K562 (cell line): ENCODE measurements around the gene MVD. TPM values are rescaled to one million over a fixed set of nuclear protein-coding genes. Genes with fewer than 3 reads are reported as not detected.

Experiments used
- ARID1B ChIP-seq: fragments of 450-650 bp; IDR thresholded peaks from 2 replicates; pipeline ENCODE4 v1.6.1; 2016; ENCODE audit warnings: antibody characterized with exemption, mild to moderate bottlenecking, inconsistent platforms
- ASH1L ChIP-seq: fragments of 450-650 bp; IDR thresholded peaks from 2 replicates; pipeline ENCODE4 v1.6.1; 2018; ENCODE audit warnings: borderline replicate concordance, mild to moderate bottlenecking, low read depth; ENCODE audit not compliant: partially characterized antibody
- CBFA2T3 ChIP-seq: fragments of 450-650 bp; IDR thresholded peaks from 2 replicates; pipeline ENCODE4 v1.6.1; 2017
- CBX1 ChIP-seq: sonication (generic); IDR thresholded peaks from 2 replicates; pipeline ENCODE4 v1.6.1; 2016; ENCODE audit warnings: antibody characterized with exemption, low read depth, mild to moderate bottlenecking
- CC2D1A ChIP-seq: fragments of 450-650 bp; IDR thresholded peaks from 2 replicates; pipeline ENCODE4 v1.6.1; 2017; ENCODE audit warnings: mild to moderate bottlenecking
- CTBP1 ChIP-seq: fragments of 450-650 bp; IDR thresholded peaks from 2 replicates; pipeline ENCODE4 v1.6.1; 2016; ENCODE audit warnings: borderline replicate concordance
- DACH1 ChIP-seq: fragments of 450-650 bp; IDR thresholded peaks from 2 replicates; pipeline ENCODE4 v1.6.1; 2018; ENCODE audit not compliant: partially characterized antibody
- GATAD2B ChIP-seq: fragments of 450-650 bp; IDR thresholded peaks from 2 replicates; pipeline ENCODE4 v1.6.1; 2017; ENCODE audit warnings: mild to moderate bottlenecking, borderline replicate concordance
- HMG20B ChIP-seq: fragments of 250-450 bp; sonication (Bioruptor Pico); IDR thresholded peaks from 2 replicates; pipeline ENCODE4 v1.5.0; 2021; ENCODE audit warnings: mild to moderate bottlenecking
- KLF16 ChIP-seq: IDR thresholded peaks from 2 replicates; pipeline ENCODE4 v1.6.1; 2016; ENCODE audit warnings: antibody characterized with exemption
- MBD2 ChIP-seq: sonication (generic); IDR thresholded peaks from 2 replicates; pipeline ENCODE4 v1.6.1; 2016; ENCODE audit warnings: low read depth, borderline replicate concordance
- NFYB ChIP-seq: IDR thresholded peaks from 2 replicates; pipeline ENCODE4 v1.6.1; 2011; ENCODE audit warnings: mild to moderate bottlenecking, moderate library complexity; ENCODE audit not compliant: insufficient read length; ENCODE audit errors: extremely low read depth
- NONO ChIP-seq, 2 experiments: fragments of 200-400 bp in 1 of 2; fragments of 450-650 bp in 1 of 2; formaldehyde crosslinking in 1 of 2; IDR thresholded peaks; 2 replicates each; pipeline ENCODE4 v1.6.1; 2017; ENCODE audit warnings: low read depth in 2 of 2, mild to moderate bottlenecking in 2 of 2, moderate library complexity in 2 of 2, low read length in 1 of 2
- NR2C1 ChIP-seq, 2 experiments: fragments of 450-650 bp; IDR thresholded peaks; 2 replicates each; pipeline ENCODE4 v1.6.1; 2017; ENCODE audit warnings: mild to moderate bottlenecking in 2 of 2, antibody characterized with exemption in 1 of 2, inconsistent platforms in 1 of 2, missing compliant biosample characterization in 1 of 2, missing genetic modification characterization in 1 of 2
- PML ChIP-seq: IDR thresholded peaks from 2 replicates; pipeline ENCODE4 v1.6.1; 2012; ENCODE audit warnings: low read length, inconsistent platforms
- POLR2A ChIP-seq: fragments of 450-650 bp; conservative IDR thresholded peaks from 2 replicates; pipeline ENCODE4 v1.6.1; 2016
- RCOR1 ChIP-seq, 2 experiments: IDR thresholded peaks; 2 replicates each; pipeline ENCODE4 v1.6.1; 2012; ENCODE audit warnings: low read depth in 2 of 2, low read length in 2 of 2, borderline replicate concordance in 1 of 2, improper control_type of control experiment in 1 of 2
- SAFB ChIP-seq: fragments of 200-400 bp; formaldehyde crosslinking; IDR thresholded peaks from 2 replicates; pipeline ENCODE4 v1.6.1; 2017; ENCODE audit warnings: low read depth, low read length, borderline replicate concordance
- SRSF3 ChIP-seq: fragments of 200-400 bp; formaldehyde crosslinking; IDR thresholded peaks from 2 replicates; pipeline ENCODE4 v1.6.1; 2016; ENCODE audit warnings: mild to moderate bottlenecking, low read length, moderate library complexity; ENCODE audit not compliant: insufficient read depth
- ZNF140 ChIP-seq: fragments of 250-450 bp; sonication (Bioruptor Pico); IDR thresholded peaks from 2 replicates; pipeline ENCODE4 v1.8.0; 2021; ENCODE audit warnings: moderate library complexity, mild to moderate bottlenecking, inconsistent platforms
- ZNF23 ChIP-seq: fragments of 250-450 bp; sonication (Bioruptor Pico); IDR thresholded peaks from 2 replicates; pipeline ENCODE4 v1.4.0; 2020; ENCODE audit warnings: mild to moderate bottlenecking
- ZNF398 ChIP-seq: fragments of 250-450 bp; sonication (Bioruptor Pico); IDR thresholded peaks from 2 replicates; pipeline ENCODE4 v1.8.0; 2021; ENCODE audit warnings: moderate library complexity, mild to moderate bottlenecking, inconsistent platforms
- polyA plus RNA-seq, 8 experiments: library from polyadenylated mRNA; depleted of rRNA in 4 of 8; stranded (reverse) in 5 of 8; unstranded in 3 of 8; fragments of >200 nt; fragmentation: Nextera tagmentation in 2 of 8; fragmentation: Illumina TruSeq in 1 of 8; extraction: Ambion mirVana in 2 of 8; extraction: Trizol in 1 of 8; gene quantifications; 2 replicates each; pipeline versions ENCODE4 v1.2.1 to v1.2.3, GENCODE V29; 2011 to 2014; ENCODE audit warnings: inconsistent platforms in 1 of 8, missing spikeins in 1 of 8
- total RNA-seq, 7 experiments: library from RNA; depleted of rRNA in 6 of 7; stranded (reverse); fragments of >200 nt in 6 of 7; fragmentation: Illumina TruSeq in 2 of 7; extraction: Trizol in 2 of 7; gene quantifications; 2 replicates each; pipeline versions ENCODE4 v1.2.1 to v1.2.3, GENCODE V29; 2011 to 2021; ENCODE audit warnings: low replicate concordance in 1 of 7
- TF ChIP-seq, protein P1 (sequence below): fragments of 250-450 bp; sonication (Bioruptor Pico); IDR thresholded peaks from 2 replicates; pipeline ENCODE4 v1.5.0; 2020; ENCODE audit warnings: mild to moderate bottlenecking
- TF ChIP-seq, protein P2 (sequence below): fragments of 250-450 bp; sonication (Bioruptor Pico); IDR thresholded peaks from 2 replicates; pipeline ENCODE4 v1.4.0; 2020; ENCODE audit warnings: mild to moderate bottlenecking

Gene MVD
- total and polyA plus RNA-seq, 9 of the 15 experiments (the other 6 are each of a cell fraction or from before 2014, with no cell fraction given) = 12.2 to 141 (median 45.3) TPM

- TF ChIP-seq, protein P1, sequence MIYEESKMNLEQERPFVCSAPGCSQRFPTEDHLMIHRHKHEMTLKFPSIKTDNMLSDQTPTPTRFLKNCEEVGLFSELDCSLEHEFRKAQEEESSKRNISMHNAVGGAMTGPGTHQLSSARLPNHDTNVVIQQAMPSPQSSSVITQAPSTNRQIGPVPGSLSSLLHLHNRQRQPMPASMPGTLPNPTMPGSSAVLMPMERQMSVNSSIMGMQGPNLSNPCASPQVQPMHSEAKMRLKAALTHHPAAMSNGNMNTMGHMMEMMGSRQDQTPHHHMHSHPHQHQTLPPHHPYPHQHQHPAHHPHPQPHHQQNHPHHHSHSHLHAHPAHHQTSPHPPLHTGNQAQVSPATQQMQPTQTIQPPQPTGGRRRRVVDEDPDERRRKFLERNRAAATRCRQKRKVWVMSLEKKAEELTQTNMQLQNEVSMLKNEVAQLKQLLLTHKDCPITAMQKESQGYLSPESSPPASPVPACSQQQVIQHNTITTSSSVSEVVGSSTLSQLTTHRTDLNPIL (CRISPR knock-in tag) = no peak
- TF ChIP-seq POLR2A (peak; percentile 92), CTBP1 (peak; percentile 86), NFYB (peak; percentile 98), ZNF398 (CRISPR knock-in tag) (no peak), GATAD2B (no peak), KLF16 (no peak), ASH1L (peak; percentile 97), RCOR1 (IDR thresholded peaks at IDR 0.05; ENCODE audit: borderline replicate concordance in 1 of 2, low read depth in 2 of 2, low read length in 2 of 2) (peak in 1 of 2 experiments; percentile 10; a peak in 1 of 4 replicates), NR2C1 (IDR thresholded peaks at IDR 0.05) (peak; percentile 96), NR2C1 (tag; IDR thresholded peaks at IDR 0.05) (peak; percentile 93), SAFB (no peak; the same call in 1 of the 2 replicates), ZNF23 (CRISPR knock-in tag) (no peak), ARID1B (no peak), DACH1 (no peak), NONO (IDR thresholded peaks at IDR 0.05; ENCODE audit: low read depth in 2 of 2, low read length in 1 of 2) (peak; percentile 37 to 88; a peak in 3 of 4 replicates), CBX1 (peak; percentile 83; the same call in 1 of the 2 replicates), HMG20B (CRISPR knock-in tag) (no peak), PML (peak; percentile 74; the same call in 1 of the 2 replicates), MBD2 (peak; percentile 100), SRSF3 (no peak), CC2D1A (no peak; the same call in 1 of the 2 replicates), CBFA2T3 (no peak), ZNF140 (CRISPR knock-in tag) (no peak)
- TF ChIP-seq, protein P2, sequence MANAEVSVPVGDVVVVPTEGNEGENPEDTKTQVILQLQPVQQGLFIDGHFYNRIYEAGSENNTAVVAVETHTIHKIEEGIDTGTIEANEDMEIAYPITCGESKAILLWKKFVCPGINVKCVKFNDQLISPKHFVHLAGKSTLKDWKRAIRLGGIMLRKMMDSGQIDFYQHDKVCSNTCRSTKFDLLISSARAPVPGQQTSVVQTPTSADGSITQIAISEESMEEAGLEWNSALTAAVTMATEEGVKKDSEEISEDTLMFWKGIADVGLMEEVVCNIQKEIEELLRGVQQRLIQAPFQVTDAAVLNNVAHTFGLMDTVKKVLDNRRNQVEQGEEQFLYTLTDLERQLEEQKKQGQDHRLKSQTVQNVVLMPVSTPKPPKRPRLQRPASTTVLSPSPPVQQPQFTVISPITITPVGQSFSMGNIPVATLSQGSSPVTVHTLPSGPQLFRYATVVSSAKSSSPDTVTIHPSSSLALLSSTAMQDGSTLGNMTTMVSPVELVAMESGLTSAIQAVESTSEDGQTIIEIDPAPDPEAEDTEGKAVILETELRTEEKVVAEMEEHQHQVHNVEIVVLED (CRISPR knock-in tag) = peak; percentile 70
Observed at GRCh38 chr16:88662843-88663606, at the start of gene MVD (continued).
